ENCODE results near the gene LEFTY2. TPM values are rescaled to one million over a fixed set of nuclear protein-coding genes. Genes with fewer than 3 reads are reported as not detected.

LEFTY2 gene
- total and polyA plus RNA-seq, 9 of the 15 experiments (the other 6 are each of a cell fraction or from before 2014, with no cell fraction given), result 0.04 to 0.14 TPM; not detected in 7

- 0 out of 4 replicates have a peak, but pooled peaks of 1 of the 2 experiments have one; percentile 52 for TF ChIP-seq KDM4B (IDR thresholded peaks at IDR 0.05; ENCODE audit: borderline replicate concordance in 2 of 2, low read depth in 1 of 2)
- TF ChIP-seq GATAD2B (IDR thresholded peaks at IDR 0.05; ENCODE audit: borderline replicate concordance), result 0 out of 2 replicates have a peak, but pooled peaks have one; percentile 63
- TF ChIP-seq TCFL5 (CRISPR knock-in tag; conservative IDR thresholded peaks at IDR 0.05), result no peak
- TF ChIP-seq, protein P1, sequence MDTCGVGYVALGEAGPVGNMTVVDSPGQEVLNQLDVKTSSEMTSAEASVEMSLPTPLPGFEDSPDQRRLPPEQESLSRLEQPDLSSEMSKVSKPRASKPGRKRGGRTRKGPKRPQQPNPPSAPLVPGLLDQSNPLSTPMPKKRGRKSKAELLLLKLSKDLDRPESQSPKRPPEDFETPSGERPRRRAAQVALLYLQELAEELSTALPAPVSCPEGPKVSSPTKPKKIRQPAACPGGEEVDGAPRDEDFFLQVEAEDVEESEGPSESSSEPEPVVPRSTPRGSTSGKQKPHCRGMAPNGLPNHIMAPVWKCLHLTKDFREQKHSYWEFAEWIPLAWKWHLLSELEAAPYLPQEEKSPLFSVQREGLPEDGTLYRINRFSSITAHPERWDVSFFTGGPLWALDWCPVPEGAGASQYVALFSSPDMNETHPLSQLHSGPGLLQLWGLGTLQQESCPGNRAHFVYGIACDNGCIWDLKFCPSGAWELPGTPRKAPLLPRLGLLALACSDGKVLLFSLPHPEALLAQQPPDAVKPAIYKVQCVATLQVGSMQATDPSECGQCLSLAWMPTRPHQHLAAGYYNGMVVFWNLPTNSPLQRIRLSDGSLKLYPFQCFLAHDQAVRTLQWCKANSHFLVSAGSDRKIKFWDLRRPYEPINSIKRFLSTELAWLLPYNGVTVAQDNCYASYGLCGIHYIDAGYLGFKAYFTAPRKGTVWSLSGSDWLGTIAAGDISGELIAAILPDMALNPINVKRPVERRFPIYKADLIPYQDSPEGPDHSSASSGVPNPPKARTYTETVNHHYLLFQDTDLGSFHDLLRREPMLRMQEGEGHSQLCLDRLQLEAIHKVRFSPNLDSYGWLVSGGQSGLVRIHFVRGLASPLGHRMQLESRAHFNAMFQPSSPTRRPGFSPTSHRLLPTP (IDR thresholded peaks at IDR 0.05; ENCODE audit: borderline replicate concordance, extremely low read depth, insufficient read length), result peak; percentile 67
- no peak for TF ChIP-seq ZNF551 (CRISPR knock-in tag; IDR thresholded peaks at IDR 0.05)
- TF ChIP-seq ZNF384 (IDR thresholded peaks at IDR 0.05; ENCODE audit: low read depth, low read length), result peak; percentile 35; the same call in 1 of the 2 replicates
- TF ChIP-seq BHLHE40 (IDR thresholded peaks at IDR 0.05; ENCODE audit: low read length), result 0 out of 2 replicates have a peak, but pooled peaks have one; percentile 12
- no peak for TF ChIP-seq ZNF398 (CRISPR knock-in tag; IDR thresholded peaks at IDR 0.05)
- no peak; the same call in 1 of the 2 replicates for TF ChIP-seq ZFX (CRISPR knock-in tag; IDR thresholded peaks at IDR 0.05)
- no peak for TF ChIP-seq CHAMP1 (IDR thresholded peaks at IDR 0.05)
- TF ChIP-seq SIX5 (IDR thresholded peaks at IDR 0.05; ENCODE audit: borderline replicate concordance in 1 of 2, insufficient read depth in 1 of 2, low read depth in 1 of 2, low read length in 2 of 2), result no peak
- no peak for TF ChIP-seq ZNF324 (CRISPR knock-in tag; IDR thresholded peaks at IDR 0.05)
- TF ChIP-seq CTBP1 (IDR thresholded peaks at IDR 0.05; ENCODE audit: borderline replicate concordance), result peak; percentile 56; the same call in 1 of the 2 replicates
- TF ChIP-seq HDGF (IDR thresholded peaks at IDR 0.05), result 0 out of 2 replicates have a peak, but pooled peaks have one; percentile 52
- TF ChIP-seq ZBTB7A (IDR thresholded peaks at IDR 0.05; ENCODE audit: borderline replicate concordance, control insufficient read depth, low read depth, low read length), result peak; percentile 95
- peak; percentile 61 for TF ChIP-seq L3MBTL2 (IDR thresholded peaks at IDR 0.05)
- TF ChIP-seq LCOR (CRISPR knock-in tag; IDR thresholded peaks at IDR 0.05), result no peak
- no peak for TF ChIP-seq ETS2 (tag; IDR thresholded peaks at IDR 0.05; ENCODE audit: borderline replicate concordance, poor library complexity, severe bottlenecking)
- TF ChIP-seq SMAD4 (CRISPR knock-in tag; conservative IDR thresholded peaks at IDR 0.05), result 0 out of 2 replicates have a peak, but pooled peaks have one; percentile 18
- TF ChIP-seq CBX2 (IDR thresholded peaks at IDR 0.05; ENCODE audit: insufficient read depth, low read length, poor library complexity, severe bottlenecking), result no peak
These were observed 21.5 kb upstream of the LEFTY2 start (continued) for GRCh38 chr1:225962440-225962975.
